SK-N-MC (cell line): Measurements from ENCODE around the gene AKR1C8.
"Not testable (repeated sequence)": the region's sequence is repeated elsewhere in the genome, so short reads cannot be mapped to it uniquely, and the experiment has no call there.

Experiments used
- DNase-seq: peaks from one replicate; pipeline ENCODE4 v3.0.0-alpha.2; 2011; ENCODE audit warnings: low read depth, low spot score
- H3K27ac ChIP-seq: fragments of 200-600 bp; sonication (generic); 2 replicates; pipeline ENCODE4 v1.5.1; 2016; ENCODE audit warnings: mixed run types
- H3K36me3 ChIP-seq: fragments of 200-600 bp; sonication (generic); 2 replicates; pipeline ENCODE4 v1.6.1; 2017; ENCODE audit warnings: antibody characterized with exemption, low read length, mixed read lengths; ENCODE audit not compliant: insufficient read depth
- H3K4me3 ChIP-seq: fragments of 200-600 bp; sonication (generic); 2 replicates; pipeline ENCODE4 v1.5.1; 2016
- H3K9ac ChIP-seq: fragments of 200-600 bp; sonication (generic); 2 replicates; pipeline ENCODE4 v1.8.0; 2017; ENCODE audit warnings: mixed run types, mixed read lengths; ENCODE audit not compliant: insufficient read length
- H3K9me3 ChIP-seq: fragments of 200-600 bp; sonication (generic); 2 replicates; pipeline ENCODE4 v1.6.1; 2017; ENCODE audit warnings: low read depth, mild to moderate bottlenecking, antibody characterized with exemption, low read length, moderate library complexity, mixed read lengths
- EZH2 ChIP-seq: fragments of 200-600 bp; sonication (generic); IDR thresholded peaks from one replicate; pipeline ENCODE4 v1.6.1; 2017; ENCODE audit warnings: antibody characterized with exemption
- FOXP2 ChIP-seq: optimal IDR thresholded peaks from 2 replicates; pipeline ENCODE3; 2011; ENCODE audit warnings: mild to moderate bottlenecking, moderate library complexity; ENCODE audit not compliant: insufficient read depth; ENCODE audit errors: extremely low read length, control extremely low read depth
- POLR2AphosphoS5 ChIP-seq: IDR thresholded peaks from 2 replicates; pipeline ENCODE4 v1.6.1; 2012; ENCODE audit warnings: mild to moderate bottlenecking, low read depth, low read length, borderline replicate concordance

AKR1C8 gene

GRCh38 chr10:5123886-5124285, 61.1 kb downstream of the AKR1C8 start:
- H3K36me3 ChIP-seq = no peaks in the 10 kb centered on the region
- H3K9ac ChIP-seq = no peak overlapping the region
- H3K27ac ChIP-seq = no peak overlapping the region
- H3K4me3 ChIP-seq = no peak overlapping the region
- no peaks in the 10 kb centered on the region for H3K9me3 ChIP-seq
- DNase-seq = no peak
- TF ChIP-seq POLR2AphosphoS5 (no peak), FOXP2 (no peak), EZH2 (no peak)

GRCh38 chr10:5119997-5120396, 65.0 kb downstream of the AKR1C8 start:
- not testable (repeated sequence) for H3K27ac ChIP-seq

DNA sequence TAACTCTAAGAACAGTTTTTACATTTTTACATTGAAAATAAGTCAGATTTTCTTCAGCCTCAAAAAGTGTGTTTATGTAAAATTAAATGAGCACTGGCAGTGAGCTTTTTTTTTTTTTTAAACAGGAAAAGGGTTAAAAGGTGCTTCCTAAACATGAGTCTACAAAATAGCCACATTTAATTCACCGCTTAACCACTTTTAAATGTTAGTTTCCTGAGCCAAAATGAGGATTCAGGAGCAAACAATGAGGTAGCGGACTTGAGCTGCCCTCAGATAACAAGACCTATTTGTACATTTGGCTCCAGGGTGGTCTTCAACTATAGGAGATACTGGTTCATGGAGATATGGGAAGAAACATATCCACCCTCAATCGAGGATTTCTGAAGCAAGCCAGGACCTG, 67.9 kb downstream of the AKR1C8 start:
- H3K36me3 ChIP-seq = no peaks in the 10 kb centered on the region
- no peaks in the 10 kb centered on the region for H3K9me3 ChIP-seq
- TF ChIP-seq EZH2 (no peak), POLR2AphosphoS5 (no peak), FOXP2 (no peak)
- no peak overlapping the region for H3K9ac ChIP-seq
- no peak for DNase-seq
- no peak overlapping the region for H3K27ac ChIP-seq
- no peak overlapping the region for H3K4me3 ChIP-seq

More at GRCh38 chr10:5119997-5120396, 65.0 kb downstream of the AKR1C8 start:
- not testable (repeated sequence) for H3K4me3 ChIP-seq, H3K36me3 ChIP-seq, H3K9me3 ChIP-seq, H3K9ac ChIP-seq, DNase-seq

DNA sequence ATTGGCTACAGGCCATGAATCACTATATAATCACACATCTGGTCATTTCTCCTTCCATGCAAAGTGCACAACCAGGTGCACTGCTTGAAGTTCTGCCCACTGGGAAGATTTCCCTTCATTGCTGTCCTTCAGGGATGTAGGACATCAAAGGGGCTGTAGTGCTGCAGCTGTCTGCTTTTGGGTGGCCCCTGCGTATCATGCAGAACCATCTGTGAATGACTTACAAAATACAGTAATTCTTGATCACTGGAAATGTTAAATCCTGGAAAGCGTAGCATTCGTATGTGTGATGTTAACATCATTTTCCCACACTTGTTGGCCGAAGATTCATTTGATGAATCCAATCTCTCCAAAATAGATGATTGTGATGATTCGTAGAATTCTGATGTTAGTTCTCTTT, 68.3 kb downstream of the AKR1C8 start:
- DNase-seq = no peak
- H3K9me3 ChIP-seq = no peaks in the 10 kb centered on the region

DNA sequence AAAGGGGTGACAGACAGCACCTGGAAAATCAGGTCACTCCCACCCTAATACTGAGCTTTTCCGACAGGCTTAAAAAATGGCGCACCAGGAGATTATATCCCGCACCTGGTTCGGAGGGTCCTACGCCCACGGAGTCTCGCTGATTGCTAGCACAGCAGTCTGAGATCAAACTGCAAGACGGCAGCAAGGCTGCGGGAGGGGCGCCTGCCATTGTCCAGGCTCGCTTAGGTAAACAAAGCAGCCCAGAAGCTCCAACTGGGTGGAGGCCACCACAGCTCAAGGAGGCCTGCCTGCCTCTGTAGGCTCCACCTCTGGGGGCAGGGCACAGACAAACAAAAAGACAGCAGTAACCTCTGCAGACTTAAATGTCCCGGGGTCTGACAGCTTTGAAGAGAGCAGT, 75.1 kb downstream of the AKR1C8 start:
- H3K27ac ChIP-seq, H3K9me3 ChIP-seq, H3K36me3 ChIP-seq, H3K9ac ChIP-seq, DNase-seq, H3K4me3 ChIP-seq: not testable (repeated sequence)

More for the DNA sequence above, 68.3 kb downstream of the AKR1C8 start:
- no peak overlapping the region for H3K27ac ChIP-seq
- no peak overlapping the region for H3K4me3 ChIP-seq
- no peak overlapping the region for H3K9ac ChIP-seq
- TF ChIP-seq FOXP2 (no peak), EZH2 (no peak)
- no peaks in the 10 kb centered on the region for H3K36me3 ChIP-seq

- no peaks in the 10 kb centered on the region for H3K9me3 ChIP-seq
- no peak for DNase-seq
- no peaks in the 10 kb centered on the region for H3K36me3 ChIP-seq
- no peak overlapping the region for H3K27ac ChIP-seq
- H3K9ac ChIP-seq = no peak overlapping the region
- H3K4me3 ChIP-seq = no peak overlapping the region
- TF ChIP-seq POLR2AphosphoS5 (no peak), EZH2 (no peak)
Observed at GRCh38 chr10:5108658-5109416, 76.1 kb downstream of the AKR1C8 start.

GRCh38 chr10:5107860-5108526, 77.0 kb downstream of the AKR1C8 start:
- no peak overlapping the region for H3K27ac ChIP-seq
- no peak overlapping the region for H3K9ac ChIP-seq
- H3K4me3 ChIP-seq = no peak overlapping the region
- DNase-seq = no peak
- no peaks in the 10 kb centered on the region for H3K9me3 ChIP-seq
- no peak for TF ChIP-seq FOXP2
- H3K36me3 ChIP-seq = no peaks in the 10 kb centered on the region

DNA sequence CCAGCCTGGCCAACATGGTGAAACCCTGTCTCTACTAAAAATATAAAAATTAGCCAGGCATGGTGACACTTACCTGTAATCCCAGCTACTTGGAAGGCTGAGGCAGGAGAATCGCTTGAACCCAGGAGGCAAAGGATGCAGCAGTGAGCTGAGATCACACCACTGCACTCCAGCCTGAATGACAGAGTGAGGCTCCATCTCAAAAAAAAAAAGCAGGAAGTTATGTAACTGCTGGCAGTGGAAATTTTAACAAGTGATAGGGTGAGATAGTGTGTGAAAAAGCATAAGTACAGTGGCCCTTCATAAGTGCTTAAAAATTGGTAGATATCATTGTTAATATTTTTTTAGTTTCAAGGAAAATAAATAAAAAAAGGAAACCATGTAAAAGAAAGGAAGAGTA, 78.4 kb downstream of the AKR1C8 start:
- H3K36me3 ChIP-seq = no peaks in the 10 kb centered on the region

DNA sequence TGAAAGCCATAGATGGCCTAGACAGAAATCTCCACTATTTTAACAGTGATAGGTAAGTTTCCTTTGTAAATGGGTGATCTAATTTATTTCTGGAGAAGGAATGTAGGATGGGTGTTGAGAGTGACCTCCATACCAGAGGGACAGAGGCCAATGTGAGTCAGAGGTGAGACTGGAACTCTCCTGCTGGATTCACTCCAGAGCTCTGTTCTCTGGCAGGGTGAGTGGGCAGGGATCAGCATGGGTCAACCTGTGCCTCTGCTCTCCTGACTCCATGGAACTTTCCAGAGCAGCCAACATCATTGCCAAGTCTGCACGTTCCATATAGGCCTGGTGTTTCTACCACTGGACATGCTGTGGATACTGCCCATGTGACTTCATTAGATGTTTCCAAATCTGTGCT, 79.3 kb downstream of the AKR1C8 start:
- H3K9ac ChIP-seq = no peak overlapping the region
- TF ChIP-seq FOXP2 (no peak), POLR2AphosphoS5 (no peak), EZH2 (no peak)
- H3K27ac ChIP-seq = no peak overlapping the region
- no peaks in the 10 kb centered on the region for H3K36me3 ChIP-seq
- no peaks in the 10 kb centered on the region for H3K9me3 ChIP-seq
- no peak for DNase-seq
- no peak overlapping the region for H3K4me3 ChIP-seq

More for the DNA sequence above, 78.4 kb downstream of the AKR1C8 start:
- H3K9ac ChIP-seq = no peak overlapping the region
- no peak overlapping the region for H3K27ac ChIP-seq
- TF ChIP-seq POLR2AphosphoS5 (no peak), FOXP2 (no peak), EZH2 (no peak)
- H3K4me3 ChIP-seq = no peak overlapping the region
- no peak for DNase-seq
- H3K9me3 ChIP-seq = no peaks in the 10 kb centered on the region
